Uterus (tissue), 2 donors: ENCODE results near the gene RREB1.

Experiments
- POLR2A ChIP-seq, 2 donors: fragments of 450-650 bp; IDR thresholded peaks; one replicate each; pipeline ENCODE4 v1.6.1; 2016; ENCODE audit warnings: antibody characterized with exemption in 2 of 2, mild to moderate bottlenecking in 1 of 2, moderate library complexity in 1 of 2
- TF ChIP-seq, protein P1 (sequence below), 4 experiments: fragments of 200-600 bp in 2 of 4; fragments of 450-650 bp in 2 of 4; sonication (generic) in 2 of 4; IDR thresholded peaks; one replicate each; pipeline ENCODE4 v1.5.1; 2016 to 2019; ENCODE audit warnings: antibody characterized with exemption in 4 of 4, mild to moderate bottlenecking in 2 of 4, moderate library complexity in 1 of 4

DNA sequence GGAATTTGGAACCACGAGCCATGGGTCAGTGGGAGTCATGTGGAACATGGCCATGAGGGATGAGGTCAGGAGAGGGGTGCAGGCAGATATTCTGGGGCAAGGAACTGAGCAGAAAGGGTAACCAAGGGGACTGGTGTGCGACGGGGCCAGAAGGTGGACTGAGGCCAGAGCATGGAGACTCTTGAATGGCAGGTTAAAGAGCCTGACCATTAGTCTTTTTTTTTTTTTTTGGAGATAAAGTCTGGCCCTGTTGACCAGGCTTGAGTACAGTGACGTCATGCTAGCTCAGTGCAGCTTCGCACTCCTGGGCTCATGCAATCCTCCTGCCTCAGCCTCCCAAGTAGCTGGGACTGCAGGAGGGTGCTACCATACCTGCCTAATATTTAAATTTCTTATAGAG is 64.0 kb downstream of the RREB1 start:
- TF ChIP-seq, protein P1, sequence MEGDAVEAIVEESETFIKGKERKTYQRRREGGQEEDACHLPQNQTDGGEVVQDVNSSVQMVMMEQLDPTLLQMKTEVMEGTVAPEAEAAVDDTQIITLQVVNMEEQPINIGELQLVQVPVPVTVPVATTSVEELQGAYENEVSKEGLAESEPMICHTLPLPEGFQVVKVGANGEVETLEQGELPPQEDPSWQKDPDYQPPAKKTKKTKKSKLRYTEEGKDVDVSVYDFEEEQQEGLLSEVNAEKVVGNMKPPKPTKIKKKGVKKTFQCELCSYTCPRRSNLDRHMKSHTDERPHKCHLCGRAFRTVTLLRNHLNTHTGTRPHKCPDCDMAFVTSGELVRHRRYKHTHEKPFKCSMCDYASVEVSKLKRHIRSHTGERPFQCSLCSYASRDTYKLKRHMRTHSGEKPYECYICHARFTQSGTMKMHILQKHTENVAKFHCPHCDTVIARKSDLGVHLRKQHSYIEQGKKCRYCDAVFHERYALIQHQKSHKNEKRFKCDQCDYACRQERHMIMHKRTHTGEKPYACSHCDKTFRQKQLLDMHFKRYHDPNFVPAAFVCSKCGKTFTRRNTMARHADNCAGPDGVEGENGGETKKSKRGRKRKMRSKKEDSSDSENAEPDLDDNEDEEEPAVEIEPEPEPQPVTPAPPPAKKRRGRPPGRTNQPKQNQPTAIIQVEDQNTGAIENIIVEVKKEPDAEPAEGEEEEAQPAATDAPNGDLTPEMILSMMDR (IDR thresholded peaks at IDR 0.05), result no peak
- TF ChIP-seq POLR2A (IDR thresholded peaks at IDR 0.05), result no peak
